ENCODE data around the gene ZNF776.
"Not testable (repeated sequence)": the region's sequence is repeated elsewhere in the genome, so short reads cannot be mapped to it uniquely, and the experiment has no call there.

The ZNF776 gene

GRCh38 chr19:57746580-57747471 is at the start of gene ZNF776:
Gene ZNF776, plus strand, starts transcription at chr19:57746815. Its CDS starts 244 bp downstream, at chr19:57747059.
- peak; percentile 93 for DNase-seq (ENCODE audit: low spot score)

GRCh38 chr19:57701625-57702024 is 45.0 kb upstream of the ZNF776 start:
- no peak for DNase-seq (ENCODE audit: low spot score)

GRCh38 chr19:57706346-57706745 is 40.3 kb upstream of the ZNF776 start:
- DNase-seq (ENCODE audit: low spot score), result no peak

- DNase-seq (ENCODE audit: low spot score), result no peak
These were observed 37.8 kb upstream of the ZNF776 start, which contains the start of gene ZNF154 for GRCh38 chr19:57708641-57709361. Gene ZNF154, minus strand, starts transcription at chr19:57709204. Its CDS starts 233 bp downstream, at chr19:57708971.

- DNase-seq (ENCODE audit: low spot score), result no peak
These were observed 37.0 kb upstream of the ZNF776 start for GRCh38 chr19:57709616-57710015.

GRCh38 chr19:57712222-57712621 is 34.4 kb upstream of the ZNF776 start:
- DNase-seq (ENCODE audit: low spot score), result no peak

GRCh38 chr19:57719424-57719823 is 27.2 kb upstream of the ZNF776 start:
- no peak for DNase-seq (ENCODE audit: low spot score)

- no peak for DNase-seq (ENCODE audit: low spot score)
These were observed 26.6 kb upstream of the ZNF776 start for GRCh38 chr19:57719901-57720519.

GRCh38 chr19:57720878-57721277 is 25.7 kb upstream of the ZNF776 start:
- no peak for DNase-seq (ENCODE audit: low spot score)

GRCh38 chr19:57738320-57738719 is 8.3 kb upstream of the ZNF776 start:
- DNase-seq (ENCODE audit: low spot score), result not testable (repeated sequence)

- not testable (repeated sequence) for DNase-seq (ENCODE audit: low spot score)
These were observed 7.8 kb upstream of the ZNF776 start for GRCh38 chr19:57738770-57739169.

GRCh38 chr19:57747472-57747807 is 825 bp downstream of the ZNF776 start:
- peak; percentile 34 for DNase-seq (ENCODE audit: low spot score)

GRCh38 chr19:57748029-57748428 is 1.4 kb downstream of the ZNF776 start:
- DNase-seq (ENCODE audit: low spot score), result peak; percentile 16

- no peak for DNase-seq (ENCODE audit: low spot score)
These were observed 7.6 kb downstream of the ZNF776 start for GRCh38 chr19:57754091-57754673.

GRCh38 chr19:57755031-57755430 is 8.4 kb downstream of the ZNF776 start:
- DNase-seq (ENCODE audit: low spot score), result no peak

- no peak for DNase-seq (ENCODE audit: low spot score)
These were observed 11.3 kb downstream of the ZNF776 start for GRCh38 chr19:57757941-57758340.

- DNase-seq (ENCODE audit: low spot score), result no peak
These were observed 12.5 kb downstream of the ZNF776 start for GRCh38 chr19:57759096-57759495.

- DNase-seq (ENCODE audit: low spot score), result no peak
These were observed 22.9 kb downstream of the ZNF776 start, which contains the start of gene ZNF586 for GRCh38 chr19:57769345-57770131. Gene ZNF586, plus strand, starts transcription at chr19:57769676. Its CDS starts 167 bp downstream, at chr19:57769843.

- no peak for DNase-seq (ENCODE audit: low spot score)
These were observed 24.8 kb downstream of the ZNF776 start for GRCh38 chr19:57771417-57771816.

- no peak for DNase-seq (ENCODE audit: low spot score)
These were observed 26.9 kb downstream of the ZNF776 start for GRCh38 chr19:57773488-57773887.

GRCh38 chr19:57776764-57777296 is 30.2 kb downstream of the ZNF776 start:
- no peak for DNase-seq (ENCODE audit: low spot score)
